Endothelial cell of umbilical vein (primary cell): Measurements from ENCODE around the gene DPP6. TPM values are rescaled to one million over a fixed set of nuclear protein-coding genes. Genes with fewer than 3 reads are reported as not detected.

Source experiments
- BruUV-seq: library from RNA; stranded (reverse); fragments of 400-500 nt; replicated peaks from 2 replicates; lab custom pipeline; 2021; lab: Mats Ljungman, UMichigan
- CTCF ChIA-PET: fragments of 300-600, 350-600 bp; sonication (Branson Sonifier 250); formaldehyde crosslinking; loops from one replicate; lab custom pipeline; 2021; ENCODE audit warnings: antibody characterized with exemption, inconsistent platforms; lab: Charles Lee
- POLR2A ChIA-PET: fragments of 300-600, 350-600 bp; sonication (Branson Sonifier 250); formaldehyde crosslinking; loops from one replicate; lab custom pipeline; 2021; ENCODE audit warnings: antibody characterized with exemption, inconsistent platforms; lab: Charles Lee
- DNase-seq: peaks from one replicate; pipeline ENCODE4 v3.0.0-alpha.2; 2011; ENCODE audit warnings: low read depth, low spot score
- FAIRE-seq: peaks from 2 replicates; lab custom pipeline; 2011; peaks lifted over from hg19 to GRCh38; lab: Jason Lieb, UNC
- H2AFZ ChIP-seq: 2 replicates; pipeline ENCODE4 v1.6.0; 2012; ENCODE audit warnings: low read depth, low read length, control low read depth, inconsistent platforms
- H3K27ac ChIP-seq: 2 replicates; pipeline ENCODE4 v1.5.1; 2011; ENCODE audit warnings: low read depth, mild to moderate bottlenecking, control low read depth, low read length, moderate library complexity; ENCODE audit not compliant: insufficient read depth
- H3K27me3 ChIP-seq, 2 experiments: 2 replicates each; pipeline versions ENCODE4 v1.6.0 to v1.6.1; 2011; ENCODE audit warnings: low read length in 2 of 2, mixed read lengths in 1 of 2; ENCODE audit not compliant: control insufficient read depth in 2 of 2, insufficient read depth in 2 of 2
- H3K36me3 ChIP-seq, 2 experiments: 2 replicates in 1 of 2; 3 replicates in 1 of 2; pipeline ENCODE4 v1.5.1; 2011; ENCODE audit warnings: low read length in 2 of 2, mild to moderate bottlenecking in 1 of 2, moderate library complexity in 1 of 2; ENCODE audit not compliant: control insufficient read depth in 2 of 2, insufficient read depth in 2 of 2; ENCODE audit errors: extremely low read depth in 1 of 2
- H3K4me1 ChIP-seq: 3 replicates; pipeline ENCODE4 v1.5.1; 2011; ENCODE audit warnings: mild to moderate bottlenecking, low read length; ENCODE audit not compliant: control insufficient read depth, insufficient read depth; ENCODE audit errors: extremely low read depth
- H3K4me2 ChIP-seq: 2 replicates; pipeline ENCODE4 v1.6.1; 2011; ENCODE audit warnings: low read length, control low read depth, mixed read lengths; ENCODE audit not compliant: insufficient read depth
- H3K4me3 ChIP-seq, 3 experiments: fragments of 200-600 bp in 1 of 3; sonication (generic), shearing (Covaris generic) in 1 of 3; replicated peaks in 1 of 3; 2 replicates each; pipeline ENCODE4 v1.5.1; 2011 to 2016; ENCODE audit warnings: control low read depth in 3 of 3, low read length in 3 of 3, mild to moderate bottlenecking in 2 of 3, inconsistent platforms in 1 of 3, low read depth in 1 of 3, moderate library complexity in 1 of 3; ENCODE audit not compliant: insufficient read depth in 1 of 3
- H3K79me2 ChIP-seq: 2 replicates; pipeline ENCODE4 v1.6.0; 2012; ENCODE audit warnings: low read length, inconsistent platforms; ENCODE audit not compliant: control insufficient read depth, insufficient read depth
- H3K9ac ChIP-seq: replicated peaks from 2 replicates; pipeline ENCODE3; 2011; ENCODE audit warnings: low read length, control low read depth; ENCODE audit not compliant: insufficient read depth; ENCODE audit errors: extremely low read depth
- H3K9me1 ChIP-seq: replicated peaks from 3 replicates; pipeline ENCODE4 v1.6.0; 2011; ENCODE audit warnings: mild to moderate bottlenecking, low read length; ENCODE audit not compliant: control insufficient read depth, insufficient read depth; ENCODE audit errors: extremely low read depth
- H3K9me3 ChIP-seq: replicated peaks from 2 replicates; pipeline ENCODE4 v1.5.1; 2012; ENCODE audit warnings: low read length, inconsistent platforms; ENCODE audit not compliant: control insufficient read depth, insufficient read depth
- H4K20me1 ChIP-seq: replicated peaks from 2 replicates; pipeline ENCODE3; 2011; ENCODE audit warnings: mild to moderate bottlenecking, low read length; ENCODE audit not compliant: control insufficient read depth, insufficient read depth; ENCODE audit errors: extremely low read depth
- EZH2 ChIP-seq: IDR thresholded peaks from 2 replicates; pipeline ENCODE4 v1.6.1; 2012; ENCODE audit warnings: borderline replicate concordance, low read depth, mild to moderate bottlenecking, moderate library complexity, low read length, inconsistent platforms; ENCODE audit not compliant: severe bottlenecking
- FOS ChIP-seq: IDR thresholded peaks from 2 replicates; pipeline ENCODE4 v1.6.1; 2011; ENCODE audit warnings: mild to moderate bottlenecking, low read length, moderate library complexity, borderline replicate concordance; ENCODE audit not compliant: insufficient read depth
- GATA2 ChIP-seq: IDR thresholded peaks from 2 replicates; pipeline ENCODE4 v1.7.0; 2011; ENCODE audit warnings: low read depth, mild to moderate bottlenecking, moderate library complexity, mixed read lengths, low read length; ENCODE audit not compliant: insufficient read length, insufficient read depth
- JUN ChIP-seq: IDR thresholded peaks from 2 replicates; pipeline ENCODE4 v1.6.1; 2011; ENCODE audit warnings: borderline replicate concordance, low read depth; ENCODE audit not compliant: insufficient read length, insufficient read depth
- MYC ChIP-seq: IDR thresholded peaks from one replicate; pipeline ENCODE4 v1.6.1; 2011; ENCODE audit warnings: mild to moderate bottlenecking, low read depth, low read length
- POLR2A ChIP-seq: IDR thresholded peaks from 2 replicates; pipeline ENCODE4 v1.6.1; 2012; ENCODE audit warnings: low read depth, mild to moderate bottlenecking, control low read depth, low read length
- POLR2AphosphoS5 ChIP-seq: IDR thresholded peaks from 2 replicates; pipeline ENCODE4 v1.6.1; 2012; ENCODE audit warnings: low read depth, mild to moderate bottlenecking, control low read depth, low read length, moderate library complexity; ENCODE audit not compliant: insufficient read depth
- dilution Hi-C: fragments of 300-500 bp; cut with MboI; formaldehyde crosslinking; loops from one replicate; pipeline ENCODE4 v1.15.0; 2019; ENCODE audit warnings: low sequenced_read_pairs; ENCODE audit not compliant: extremely low pct_ligation_motif_present
- intact Hi-C: fragments of 100-400 bp; cut with micrococcal nuclease; formaldehyde crosslinking; loops from one replicate; pipeline ENCODE4 v1.10.0; 2022
- polyA plus RNA-seq, 4 experiments: library from polyadenylated mRNA; depleted of rRNA in 3 of 4; stranded (reverse) in 3 of 4; unstranded in 1 of 4; fragments of >200 nt; gene quantifications; 2 replicates each; pipeline versions ENCODE4 v1.2.1 to v1.2.3, GENCODE V29; 2011 to 2012; ENCODE audit warnings: missing spikeins in 1 of 4
- total RNA-seq: library from RNA; stranded (reverse); gene quantifications from 2 replicates; pipeline ENCODE4 v1.2.3, GENCODE V29; 2021
- TF ChIP-seq, protein P1 (sequence below), 2 donors: IDR thresholded peaks; 1 replicate in 1 of 2; 2 replicates in 1 of 2; pipeline ENCODE4 v1.5.1; 2011; ENCODE audit warnings: low read length in 2 of 2, mild to moderate bottlenecking in 2 of 2, moderate library complexity in 2 of 2, control low read depth in 1 of 2, inconsistent platforms in 1 of 2, low read depth in 1 of 2; ENCODE audit not compliant: insufficient read depth in 1 of 2; ENCODE audit errors: extremely low read depth in 1 of 2
- TF ChIP-seq, protein P2 (sequence below): IDR thresholded peaks from 2 replicates; pipeline ENCODE4 v1.6.1; 2011; ENCODE audit not compliant: insufficient read depth, insufficient read length

The DPP6 gene
- total and polyA plus RNA-seq, 2 donors (not counting 3 experiments of a cell fraction or from before 2014, with no cell fraction given) = not detected

DNA sequence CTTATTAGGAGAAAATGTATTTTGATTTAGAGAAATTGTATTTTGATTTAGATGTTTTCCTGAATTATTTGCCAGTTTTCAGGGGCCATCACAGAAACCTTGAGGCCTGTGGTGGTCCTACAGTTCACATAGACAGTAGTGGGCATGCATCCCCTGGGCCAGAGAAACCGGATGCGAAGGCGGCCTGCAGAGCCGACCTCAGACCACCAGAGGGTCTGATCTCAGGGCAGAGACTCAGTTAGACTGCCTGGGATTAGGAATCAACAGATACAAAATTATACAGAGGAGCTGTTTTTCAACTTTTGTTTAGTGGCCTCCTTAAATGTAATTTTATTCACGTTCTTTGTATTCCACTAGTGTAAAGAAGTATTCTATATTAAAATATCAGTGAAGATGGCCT lies 792.3 kb downstream of the DPP6 start:
- peaks cover 3% of the 10 kb centered on the region for H3K9me3 ChIP-seq
- CTCF ChIA-PET = no interaction called here
- DNase-seq (no peak), FAIRE-seq (no peak)
- no peaks in the 10 kb centered on the region for H3K36me3 ChIP-seq
- H3K9ac ChIP-seq = no peak overlapping the region
- H2AFZ ChIP-seq = no peak overlapping the region
- no peaks in the 10 kb centered on the region for H3K9me1 ChIP-seq
- H3K27me3 ChIP-seq = no peaks in the 10 kb centered on the region
- no peaks in the 10 kb centered on the region for H4K20me1 ChIP-seq
- H3K79me2 ChIP-seq = no peaks in the 10 kb centered on the region
- no TSS peak for BruUV-seq
- TF ChIP-seq EZH2 (no peak), POLR2A (no peak), JUN (no peak), FOS (no peak), GATA2 (no peak), MYC (no peak), POLR2AphosphoS5 (no peak)
- TF ChIP-seq, protein P1, sequence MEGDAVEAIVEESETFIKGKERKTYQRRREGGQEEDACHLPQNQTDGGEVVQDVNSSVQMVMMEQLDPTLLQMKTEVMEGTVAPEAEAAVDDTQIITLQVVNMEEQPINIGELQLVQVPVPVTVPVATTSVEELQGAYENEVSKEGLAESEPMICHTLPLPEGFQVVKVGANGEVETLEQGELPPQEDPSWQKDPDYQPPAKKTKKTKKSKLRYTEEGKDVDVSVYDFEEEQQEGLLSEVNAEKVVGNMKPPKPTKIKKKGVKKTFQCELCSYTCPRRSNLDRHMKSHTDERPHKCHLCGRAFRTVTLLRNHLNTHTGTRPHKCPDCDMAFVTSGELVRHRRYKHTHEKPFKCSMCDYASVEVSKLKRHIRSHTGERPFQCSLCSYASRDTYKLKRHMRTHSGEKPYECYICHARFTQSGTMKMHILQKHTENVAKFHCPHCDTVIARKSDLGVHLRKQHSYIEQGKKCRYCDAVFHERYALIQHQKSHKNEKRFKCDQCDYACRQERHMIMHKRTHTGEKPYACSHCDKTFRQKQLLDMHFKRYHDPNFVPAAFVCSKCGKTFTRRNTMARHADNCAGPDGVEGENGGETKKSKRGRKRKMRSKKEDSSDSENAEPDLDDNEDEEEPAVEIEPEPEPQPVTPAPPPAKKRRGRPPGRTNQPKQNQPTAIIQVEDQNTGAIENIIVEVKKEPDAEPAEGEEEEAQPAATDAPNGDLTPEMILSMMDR (IDR thresholded peaks at IDR 0.05; ENCODE audit: extremely low read depth in 1 of 2, insufficient read depth in 1 of 2, low read depth in 1 of 2, low read length in 2 of 2) = no peak
- TF ChIP-seq, protein P2, sequence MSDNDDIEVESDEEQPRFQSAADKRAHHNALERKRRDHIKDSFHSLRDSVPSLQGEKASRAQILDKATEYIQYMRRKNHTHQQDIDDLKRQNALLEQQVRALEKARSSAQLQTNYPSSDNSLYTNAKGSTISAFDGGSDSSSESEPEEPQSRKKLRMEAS = no peak
- intact Hi-C loops = no loop called here
- H3K4me3 ChIP-seq = no peak overlapping the region
- H3K27ac ChIP-seq = no peak overlapping the region
- no peak overlapping the region for H3K4me2 ChIP-seq
- no peaks in the 10 kb centered on the region for H3K4me1 ChIP-seq
- POLR2A ChIA-PET = no interaction called here
- dilution Hi-C loops = no loop called here
